GM06990 (cell line): ENCODE measurements around the gene ZGLP1.

Experiments used
- DNase-seq: peaks from one replicate; pipeline ENCODE4 v3.0.0-alpha.2; 2011; ENCODE audit not compliant: insufficient read length; ENCODE audit errors: extremely low read depth
- H3K27me3 ChIP-seq: replicated peaks from 2 replicates; pipeline ENCODE4 v1.6.0; 2011; ENCODE audit warnings: low read length; ENCODE audit not compliant: control insufficient read depth, insufficient read depth
- H3K36me3 ChIP-seq: 2 replicates; pipeline ENCODE4 v1.5.1; 2011; ENCODE audit warnings: low read length; ENCODE audit not compliant: control insufficient read depth, insufficient read depth
- H3K4me3 ChIP-seq: replicated peaks from 2 replicates; pipeline ENCODE4 v1.5.1; 2011; ENCODE audit warnings: low read depth, mild to moderate bottlenecking, control low read depth, low read length
- TF ChIP-seq, protein P1 (sequence below): IDR thresholded peaks from 2 replicates; pipeline ENCODE4 v1.5.1; 2011; ENCODE audit warnings: low read length, control low read depth, mild to moderate bottlenecking, inconsistent platforms; ENCODE audit not compliant: insufficient read depth, poor library complexity, severe bottlenecking

The ZGLP1 gene

GRCh38 chr19:10295847-10296591 is 13.6 kb downstream of the ZGLP1 start:
- TF ChIP-seq, protein P1, sequence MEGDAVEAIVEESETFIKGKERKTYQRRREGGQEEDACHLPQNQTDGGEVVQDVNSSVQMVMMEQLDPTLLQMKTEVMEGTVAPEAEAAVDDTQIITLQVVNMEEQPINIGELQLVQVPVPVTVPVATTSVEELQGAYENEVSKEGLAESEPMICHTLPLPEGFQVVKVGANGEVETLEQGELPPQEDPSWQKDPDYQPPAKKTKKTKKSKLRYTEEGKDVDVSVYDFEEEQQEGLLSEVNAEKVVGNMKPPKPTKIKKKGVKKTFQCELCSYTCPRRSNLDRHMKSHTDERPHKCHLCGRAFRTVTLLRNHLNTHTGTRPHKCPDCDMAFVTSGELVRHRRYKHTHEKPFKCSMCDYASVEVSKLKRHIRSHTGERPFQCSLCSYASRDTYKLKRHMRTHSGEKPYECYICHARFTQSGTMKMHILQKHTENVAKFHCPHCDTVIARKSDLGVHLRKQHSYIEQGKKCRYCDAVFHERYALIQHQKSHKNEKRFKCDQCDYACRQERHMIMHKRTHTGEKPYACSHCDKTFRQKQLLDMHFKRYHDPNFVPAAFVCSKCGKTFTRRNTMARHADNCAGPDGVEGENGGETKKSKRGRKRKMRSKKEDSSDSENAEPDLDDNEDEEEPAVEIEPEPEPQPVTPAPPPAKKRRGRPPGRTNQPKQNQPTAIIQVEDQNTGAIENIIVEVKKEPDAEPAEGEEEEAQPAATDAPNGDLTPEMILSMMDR = no peak
- Histone ChIP-seq H3K27me3 (no peaks in the 10 kb centered on the region), H3K36me3 (no peaks in the 10 kb centered on the region), H3K4me3 (peak overlapping the region; percentile 62)
- no peak for DNase-seq

GRCh38 chr19:10295305-10295846 is 14.2 kb downstream of the ZGLP1 start:
- Histone ChIP-seq H3K36me3 (no peaks in the 10 kb centered on the region), H3K27me3 (no peaks in the 10 kb centered on the region), H3K4me3 (peak overlapping the region; percentile 62)
- TF ChIP-seq, protein P1 = peak; percentile 35
- DNase-seq = peak; percentile 80

DNA sequence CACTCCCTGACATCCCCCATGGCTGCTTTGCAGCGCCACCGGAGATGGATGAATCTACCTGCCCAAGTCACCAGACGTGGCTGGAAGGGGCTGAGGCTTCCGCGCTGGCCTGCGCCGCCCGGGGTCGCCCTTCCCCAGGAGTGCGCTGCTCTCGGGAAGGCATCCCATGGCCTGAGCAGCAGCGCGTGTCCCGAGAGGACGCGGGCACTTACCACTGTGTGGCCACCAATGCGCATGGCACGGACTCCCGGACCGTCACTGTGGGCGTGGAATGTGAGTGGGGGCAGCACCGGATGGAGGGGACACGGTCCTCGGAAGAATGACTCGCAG is 15.3 kb downstream of the ZGLP1 start:
- TF ChIP-seq, protein P1 = no peak
- H3K27me3 ChIP-seq = no peaks in the 10 kb centered on the region
- DNase-seq = no peak
- no peak overlapping the region for H3K4me3 ChIP-seq
- no peaks in the 10 kb centered on the region for H3K36me3 ChIP-seq

DNA sequence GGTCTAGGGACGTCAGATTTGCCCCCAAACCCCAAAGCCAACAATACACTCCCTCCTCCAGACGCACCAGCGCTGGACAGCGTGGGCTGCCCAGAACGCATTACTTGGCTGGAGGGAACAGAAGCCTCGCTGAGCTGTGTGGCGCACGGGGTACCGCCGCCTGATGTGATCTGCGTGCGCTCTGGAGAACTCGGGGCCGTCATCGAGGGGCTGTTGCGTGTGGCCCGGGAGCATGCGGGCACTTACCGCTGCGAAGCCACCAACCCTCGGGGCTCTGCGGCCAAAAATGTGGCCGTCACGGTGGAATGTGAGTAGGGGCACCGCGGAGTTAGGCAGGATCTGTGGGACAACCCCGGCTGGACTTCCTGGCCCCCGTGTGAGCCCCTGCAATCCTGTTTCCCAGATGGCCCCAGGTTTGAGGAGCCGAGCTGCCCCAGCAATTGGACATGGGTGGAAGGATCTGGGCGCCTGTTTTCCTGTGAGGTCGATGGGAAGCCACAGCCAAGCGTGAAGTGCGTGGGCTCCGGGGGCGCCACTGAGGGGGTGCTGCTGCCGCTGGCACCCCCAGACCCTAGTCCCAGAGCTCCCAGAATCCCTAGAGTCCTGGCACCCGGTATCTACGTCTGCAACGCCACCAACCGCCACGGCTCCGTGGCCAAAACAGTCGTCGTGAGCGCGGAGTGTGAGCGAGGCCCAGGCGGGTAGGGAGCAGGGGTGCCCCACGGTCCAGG is 15.8 kb downstream of the ZGLP1 start:
- DNase-seq = no peak
- Histone ChIP-seq H3K36me3 (no peaks in the 10 kb centered on the region), H3K4me3 (no peak overlapping the region), H3K27me3 (no peaks in the 10 kb centered on the region)
- TF ChIP-seq, protein P1 = no peak

DNA sequence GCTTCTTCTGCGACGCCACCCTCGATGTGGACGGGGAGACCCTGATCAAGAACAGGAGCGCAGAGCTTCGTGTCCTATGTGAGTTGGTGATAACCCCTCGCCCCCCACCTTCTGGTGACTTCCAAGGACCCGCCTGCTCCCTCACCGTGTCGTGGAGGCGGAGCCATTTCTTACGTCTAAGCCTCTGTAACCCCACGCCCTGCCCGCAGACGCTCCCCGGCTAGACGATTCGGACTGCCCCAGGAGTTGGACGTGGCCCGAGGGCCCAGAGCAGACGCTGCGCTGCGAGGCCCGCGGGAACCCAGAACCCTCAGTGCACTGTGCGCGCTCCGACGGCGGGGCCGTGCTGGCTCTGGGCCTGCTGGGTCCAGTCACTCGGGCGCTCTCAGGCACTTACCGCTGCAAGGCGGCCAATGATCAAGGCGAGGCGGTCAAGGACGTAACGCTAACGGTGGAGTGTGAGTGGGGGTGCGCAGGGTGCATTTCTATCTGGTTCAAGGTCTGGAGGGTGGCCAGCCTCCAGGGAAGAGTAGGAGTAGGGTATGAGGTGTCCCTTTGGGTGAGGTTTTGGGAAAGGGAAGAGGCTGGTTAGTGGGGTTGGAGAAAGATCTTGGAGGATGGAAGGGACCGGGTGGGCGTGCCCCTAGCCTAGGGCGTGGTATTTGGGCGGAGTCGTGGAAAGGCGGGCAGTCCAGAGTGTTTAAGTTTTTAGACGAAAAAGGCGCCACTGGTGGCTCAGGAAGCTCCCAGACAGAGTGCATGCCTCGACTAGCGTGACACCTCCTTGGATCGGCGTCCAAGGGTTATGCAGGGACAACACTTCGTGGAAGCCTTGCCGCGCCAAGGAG is 16.6 kb downstream of the ZGLP1 start:
- H3K4me3 ChIP-seq = peak overlapping the region; percentile 44
- no peaks in the 10 kb centered on the region for H3K36me3 ChIP-seq
- TF ChIP-seq, protein P1 = no peak
- no peaks in the 10 kb centered on the region for H3K27me3 ChIP-seq
- DNase-seq = no peak
